Osteocyte (in vitro differentiated cells): ENCODE results near the gene OPCML. TPM values are rescaled to one million over a fixed set of nuclear protein-coding genes. Genes with fewer than 3 reads are reported as not detected.

Source experiments
- DNase-seq: peaks from one replicate; pipeline ENCODE4 v3.0.0; 2021; ENCODE audit warnings: mixed read lengths; ENCODE audit not compliant: unreplicated experiment; ENCODE audit errors: extremely low spot score
- H3K27ac Mint-ChIP-seq: one replicate; pipeline ENCODE4 v1.8.0; 2021; ENCODE audit warnings: mild to moderate bottlenecking, mixed read lengths; ENCODE audit not compliant: unreplicated experiment
- H3K27me3 Mint-ChIP-seq: one replicate; pipeline ENCODE4 v1.8.0; 2021; ENCODE audit warnings: mixed read lengths; ENCODE audit not compliant: unreplicated experiment
- H3K36me3 Mint-ChIP-seq: one replicate; pipeline ENCODE4 v1.8.0; 2021; ENCODE audit warnings: mixed read lengths; ENCODE audit not compliant: unreplicated experiment
- H3K4me1 Mint-ChIP-seq: one replicate; pipeline ENCODE4 v1.8.0; 2021; ENCODE audit warnings: mixed read lengths; ENCODE audit not compliant: unreplicated experiment
- H3K4me3 Mint-ChIP-seq: one replicate; pipeline ENCODE4 v1.8.0; 2021; ENCODE audit warnings: mild to moderate bottlenecking, moderate library complexity, mixed read lengths; ENCODE audit not compliant: unreplicated experiment
- H3K9me3 Mint-ChIP-seq: one replicate; pipeline ENCODE4 v1.8.0; 2021; ENCODE audit warnings: mixed read lengths; ENCODE audit not compliant: unreplicated experiment
- total RNA-seq: library from RNA; stranded (reverse); gene quantifications from 2 replicates; pipeline ENCODE4 v1.2.1, GENCODE V29; 2021
- TF ChIP-seq, protein P1 (sequence below): fragments of 200-600 bp; sonication (generic); IDR thresholded peaks from 2 replicates; pipeline ENCODE4 v1.5.0; 2021; ENCODE audit warnings: antibody characterized with exemption, mild to moderate bottlenecking, moderate library complexity

OPCML gene
- total RNA-seq, 1 donor from 2014 or later = 0.11 TPM

DNA sequence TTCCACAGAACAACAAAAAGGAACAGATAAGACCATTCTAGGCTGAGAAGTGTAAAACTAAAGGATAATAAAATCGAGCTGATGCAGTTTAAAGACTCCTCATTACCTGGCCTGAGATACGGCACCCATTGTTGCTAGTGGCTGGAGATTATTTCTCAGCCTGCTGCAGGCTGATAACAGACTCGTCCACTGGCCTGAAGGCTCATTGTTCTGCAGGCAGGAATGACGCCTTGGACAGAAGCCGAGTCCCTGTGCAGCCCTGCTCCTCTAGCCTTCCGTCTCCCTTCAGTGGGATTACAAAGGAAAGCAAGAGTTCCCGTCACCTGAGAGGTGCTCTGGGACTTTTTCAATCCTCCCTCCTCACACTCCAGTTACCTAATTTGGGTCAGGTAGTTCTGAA is 1065.3 kb downstream of the OPCML start:
- peaks cover 4% of the 10 kb centered on the region for H3K4me1 Mint-ChIP-seq
- no peaks in the 10 kb centered on the region for H3K36me3 Mint-ChIP-seq
- TF ChIP-seq, protein P1, sequence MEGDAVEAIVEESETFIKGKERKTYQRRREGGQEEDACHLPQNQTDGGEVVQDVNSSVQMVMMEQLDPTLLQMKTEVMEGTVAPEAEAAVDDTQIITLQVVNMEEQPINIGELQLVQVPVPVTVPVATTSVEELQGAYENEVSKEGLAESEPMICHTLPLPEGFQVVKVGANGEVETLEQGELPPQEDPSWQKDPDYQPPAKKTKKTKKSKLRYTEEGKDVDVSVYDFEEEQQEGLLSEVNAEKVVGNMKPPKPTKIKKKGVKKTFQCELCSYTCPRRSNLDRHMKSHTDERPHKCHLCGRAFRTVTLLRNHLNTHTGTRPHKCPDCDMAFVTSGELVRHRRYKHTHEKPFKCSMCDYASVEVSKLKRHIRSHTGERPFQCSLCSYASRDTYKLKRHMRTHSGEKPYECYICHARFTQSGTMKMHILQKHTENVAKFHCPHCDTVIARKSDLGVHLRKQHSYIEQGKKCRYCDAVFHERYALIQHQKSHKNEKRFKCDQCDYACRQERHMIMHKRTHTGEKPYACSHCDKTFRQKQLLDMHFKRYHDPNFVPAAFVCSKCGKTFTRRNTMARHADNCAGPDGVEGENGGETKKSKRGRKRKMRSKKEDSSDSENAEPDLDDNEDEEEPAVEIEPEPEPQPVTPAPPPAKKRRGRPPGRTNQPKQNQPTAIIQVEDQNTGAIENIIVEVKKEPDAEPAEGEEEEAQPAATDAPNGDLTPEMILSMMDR = no peak
- H3K27ac Mint-ChIP-seq = no peak overlapping the region
- DNase-seq = no peak
- no peak overlapping the region for H3K4me3 Mint-ChIP-seq
- H3K9me3 Mint-ChIP-seq = no peaks in the 10 kb centered on the region
- peaks cover 10% of the 10 kb centered on the region for H3K27me3 Mint-ChIP-seq

DNA sequence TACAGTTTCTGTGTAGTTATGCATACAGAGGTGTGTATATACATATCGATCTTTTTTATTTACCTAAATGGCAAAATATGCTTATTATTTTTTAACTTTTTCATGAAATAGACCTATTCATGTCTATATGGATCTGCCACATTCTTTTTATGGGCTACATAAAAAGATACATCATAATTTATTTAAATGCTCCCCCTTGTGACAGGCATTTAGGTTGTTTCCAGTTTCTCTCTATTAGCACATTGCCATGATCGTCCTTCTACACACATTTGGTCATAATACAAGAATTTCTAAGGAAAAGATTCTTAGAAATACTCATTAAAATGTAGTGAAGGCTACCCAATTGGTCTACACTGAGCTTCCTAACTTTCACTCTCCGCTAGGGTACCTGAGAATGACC is 1067.4 kb downstream of the OPCML start:
- H3K4me3 Mint-ChIP-seq = no peak overlapping the region
- DNase-seq = no peak
- TF ChIP-seq, protein P1 = peak; percentile 25
- no peaks in the 10 kb centered on the region for H3K36me3 Mint-ChIP-seq
- peaks cover 10% of the 10 kb centered on the region for H3K27me3 Mint-ChIP-seq
- peaks cover 4% of the 10 kb centered on the region for H3K4me1 Mint-ChIP-seq
- peaks cover 9% of the 10 kb centered on the region for H3K9me3 Mint-ChIP-seq
- no peak overlapping the region for H3K27ac Mint-ChIP-seq

GRCh38 chr11:132464003-132464342 is 1068.3 kb downstream of the OPCML start:
- peaks cover 10% of the 10 kb centered on the region for H3K27me3 Mint-ChIP-seq
- H3K27ac Mint-ChIP-seq = no peak overlapping the region
- no peak for DNase-seq
- peaks cover 4% of the 10 kb centered on the region for H3K4me1 Mint-ChIP-seq
- H3K36me3 Mint-ChIP-seq = no peaks in the 10 kb centered on the region
- peaks cover 9% of the 10 kb centered on the region for H3K9me3 Mint-ChIP-seq
- TF ChIP-seq, protein P1 = no peak
- H3K4me3 Mint-ChIP-seq = no peak overlapping the region

GRCh38 chr11:132463295-132464002 is 1068.9 kb downstream of the OPCML start:
- Mint-ChIP-seq H3K36me3 (no peaks in the 10 kb centered on the region), H3K4me1 (peaks cover 4% of the 10 kb centered on the region), H3K27ac (no peak overlapping the region), H3K27me3 (peaks cover 10% of the 10 kb centered on the region), H3K9me3 (peaks cover 9% of the 10 kb centered on the region), H3K4me3 (no peak overlapping the region)
- no peak for DNase-seq
- TF ChIP-seq, protein P1 = no peak

GRCh38 chr11:132459736-132460135 is 1072.6 kb downstream of the OPCML start:
- peaks cover 9% of the 10 kb centered on the region for H3K9me3 Mint-ChIP-seq
- H3K4me3 Mint-ChIP-seq = no peak overlapping the region
- H3K27me3 Mint-ChIP-seq = peaks cover 2% of the 10 kb centered on the region
- peaks cover 4% of the 10 kb centered on the region for H3K4me1 Mint-ChIP-seq
- DNase-seq = no peak
- TF ChIP-seq, protein P1 = no peak
- H3K36me3 Mint-ChIP-seq = no peaks in the 10 kb centered on the region
- H3K27ac Mint-ChIP-seq = no peak overlapping the region
